ENCODE data around the gene AP1B1.

GRCh38 chr22:29325356-29325755, 63.0 kb downstream of the AP1B1 start:
- no peak for TF ChIP-seq CEBPB (IDR thresholded peaks at IDR 0.05; ENCODE audit: low read depth, low read length)
- TF ChIP-seq POLR2A (IDR thresholded peaks at IDR 0.05; ENCODE audit: low read depth, low read length), result no peak
- TF ChIP-seq SMC3 (IDR thresholded peaks at IDR 0.05; ENCODE audit: low read depth, low read length), result no peak

Data from IMR-90 (cell line).